DOHH2 (cell line): ENCODE results near the gene PMPCB.

Experiments
- H3F3A ChIP-seq: fragments of 200-600 bp; sonication (generic), shearing (Covaris generic); 2 replicates; pipeline ENCODE4 v1.6.0; 2016; ENCODE audit warnings: antibody characterized with exemption, mild to moderate bottlenecking; ENCODE audit not compliant: control insufficient read depth, insufficient read depth
- H3K27ac ChIP-seq: fragments of 200-600 bp; sonication (generic); 2 replicates; pipeline ENCODE4 v1.5.1; 2014; ENCODE audit warnings: low read depth, mild to moderate bottlenecking, low read length, moderate library complexity
- H3K27me3 ChIP-seq: fragments of 200-600 bp; sonication (generic); 2 replicates; pipeline ENCODE4 v1.6.1; 2014; ENCODE audit warnings: mild to moderate bottlenecking, low read length, mixed read lengths; ENCODE audit not compliant: control insufficient read depth
- H3K36me3 ChIP-seq: fragments of 200-600 bp; sonication (generic); 2 replicates; pipeline ENCODE4 v1.6.1; 2014; ENCODE audit warnings: mild to moderate bottlenecking, low read length, moderate library complexity, mixed read lengths; ENCODE audit not compliant: control insufficient read depth
- H3K4me1 ChIP-seq: fragments of 200-600 bp; sonication (generic); 2 replicates; pipeline ENCODE4 v1.6.1; 2014; ENCODE audit warnings: mild to moderate bottlenecking, low read length, mixed read lengths; ENCODE audit not compliant: control insufficient read depth
- H3K4me2 ChIP-seq: fragments of 200-600 bp; sonication (generic); 2 replicates; pipeline ENCODE4 v1.6.0; 2014; ENCODE audit warnings: mild to moderate bottlenecking, low read length, moderate library complexity
- H3K4me3 ChIP-seq: fragments of 200-600 bp; sonication (generic); 2 replicates; pipeline ENCODE4 v1.5.1; 2014; ENCODE audit warnings: mild to moderate bottlenecking, low read length, mixed read lengths
- H3K79me2 ChIP-seq: fragments of 200-600 bp; sonication (generic); 2 replicates; pipeline ENCODE4 v1.6.1; 2014; ENCODE audit warnings: mild to moderate bottlenecking, low read length, mixed read lengths; ENCODE audit not compliant: control insufficient read depth
- H3K9me2 ChIP-seq: fragments of 200-600 bp; sonication (generic); replicated peaks from 2 replicates; pipeline ENCODE4 v1.6.1; 2014; ENCODE audit warnings: mild to moderate bottlenecking, low read length, mixed read lengths; ENCODE audit not compliant: control insufficient read depth
- H3K9me3 ChIP-seq: fragments of 200-600 bp; sonication (generic); 2 replicates; pipeline ENCODE4 v1.6.1; 2014; ENCODE audit warnings: antibody characterized with exemption, low read length, mixed read lengths; ENCODE audit not compliant: control insufficient read depth, insufficient read depth
- H4K20me1 ChIP-seq: fragments of 200-600 bp; sonication (generic); 2 replicates; pipeline ENCODE4 v1.6.0; 2014; ENCODE audit warnings: low read depth, mild to moderate bottlenecking, antibody characterized with exemption, low read length, moderate library complexity; ENCODE audit not compliant: control insufficient read depth, insufficient read depth
- CTCF ChIP-seq: fragments of 200-600 bp; sonication (generic); IDR thresholded peaks from one replicate; pipeline ENCODE4 v1.5.1; 2014; ENCODE audit warnings: antibody characterized with exemption, mild to moderate bottlenecking, low read depth, low read length; ENCODE audit not compliant: poor library complexity, severe bottlenecking
- EZH2phosphoT487 ChIP-seq: fragments of 200-600 bp; sonication (generic); IDR thresholded peaks from 2 replicates; pipeline ENCODE4 v1.6.1; 2017; ENCODE audit warnings: borderline replicate concordance, mild to moderate bottlenecking, antibody characterized with exemption, low read length, moderate library complexity, mixed read lengths

PMPCB gene

GRCh38 chr7:103343758-103344452 is 46.7 kb downstream of the PMPCB start:
- Histone ChIP-seq H3K27me3 (no peaks in the 10 kb centered on the region), H3K4me3 (peak overlapping the region; percentile 88), H3K4me1 (peaks cover 45% of the 10 kb centered on the region), H3K9me3 (no peaks in the 10 kb centered on the region), H4K20me1 (peaks cover 13% of the 10 kb centered on the region; the same call in 1 of the 2 replicates), H3K4me2 (peak overlapping the region; percentile 79), H3K79me2 (peaks cover 87% of the 10 kb centered on the region), H3K36me3 (peaks cover 54% of the 10 kb centered on the region), H3F3A (0 out of 2 replicates have a peak, but pooled peaks cover 6% of the 10 kb centered on the region), H3K27ac (peak overlapping the region; percentile 64), H3K9me2 (no peaks in the 10 kb centered on the region)
- no peak for TF ChIP-seq CTCF
- no peak for TF ChIP-seq EZH2phosphoT487

GRCh38 chr7:103344453-103345149 is 47.4 kb downstream of the PMPCB start, which contains the start of gene DNAJC2:
TSS of gene DNAJC2 (minus strand) at chr7:103344767. CDS start at chr7:103344622, 145 bp downstream.
- H3K9me2 ChIP-seq = no peaks in the 10 kb centered on the region
- peaks cover 52% of the 10 kb centered on the region for H3K4me1 ChIP-seq
- 0 out of 2 replicates have a peak, but pooled peaks cover 9% of the 10 kb centered on the region for H4K20me1 ChIP-seq
- H3K27me3 ChIP-seq = no peaks in the 10 kb centered on the region
- H3K4me3 ChIP-seq = peak within 1 kb of the TSS; percentile 88
- peaks cover 54% of the 10 kb centered on the region for H3K36me3 ChIP-seq
- 0 out of 2 replicates have a peak, but pooled peaks cover 4% of the 10 kb centered on the region for H3F3A ChIP-seq
- H3K79me2 ChIP-seq = peaks cover 87% of the 10 kb centered on the region
- TF ChIP-seq EZH2phosphoT487 = no peak
- TF ChIP-seq CTCF = no peak
- H3K27ac ChIP-seq = peak within 1 kb of the TSS; percentile 64
- H3K9me3 ChIP-seq = no peaks in the 10 kb centered on the region
- peak within 1 kb of the TSS; percentile 79 for H3K4me2 ChIP-seq

- H3K79me2 ChIP-seq = peaks cover 87% of the 10 kb centered on the region
- H4K20me1 ChIP-seq = 0 out of 2 replicates have a peak, but pooled peaks cover 6% of the 10 kb centered on the region
- peaks cover 53% of the 10 kb centered on the region for H3K4me1 ChIP-seq
- no peak overlapping the region for H3K27ac ChIP-seq
- H3K9me3 ChIP-seq = no peaks in the 10 kb centered on the region
- peaks cover 51% of the 10 kb centered on the region for H3K36me3 ChIP-seq
- H3K4me2 ChIP-seq = peak overlapping the region; percentile 72
- TF ChIP-seq EZH2phosphoT487 = no peak
- TF ChIP-seq CTCF = no peak
- no peaks in the 10 kb centered on the region for H3F3A ChIP-seq
- no peaks in the 10 kb centered on the region for H3K9me2 ChIP-seq
- peak overlapping the region; percentile 85 for H3K4me3 ChIP-seq
- H3K27me3 ChIP-seq = no peaks in the 10 kb centered on the region
These were observed 49.2 kb downstream of the PMPCB start for GRCh38 chr7:103346396-103346795.
